GM19351 (cell line): ENCODE results near the gene NCOA1.
"Not testable (repeated sequence)": the region's sequence is repeated elsewhere in the genome, so short reads cannot be mapped to it uniquely, and the experiment has no call there.

Experiments
- ATAC-seq: cut with Tn5 transposase; IDR thresholded peaks from one replicate; pipeline ENCODE4 v1.9.1; 2021; ENCODE audit warnings: mild to moderate bottlenecking, moderate library complexity; ENCODE audit not compliant: unreplicated experiment

Gene NCOA1

DNA sequence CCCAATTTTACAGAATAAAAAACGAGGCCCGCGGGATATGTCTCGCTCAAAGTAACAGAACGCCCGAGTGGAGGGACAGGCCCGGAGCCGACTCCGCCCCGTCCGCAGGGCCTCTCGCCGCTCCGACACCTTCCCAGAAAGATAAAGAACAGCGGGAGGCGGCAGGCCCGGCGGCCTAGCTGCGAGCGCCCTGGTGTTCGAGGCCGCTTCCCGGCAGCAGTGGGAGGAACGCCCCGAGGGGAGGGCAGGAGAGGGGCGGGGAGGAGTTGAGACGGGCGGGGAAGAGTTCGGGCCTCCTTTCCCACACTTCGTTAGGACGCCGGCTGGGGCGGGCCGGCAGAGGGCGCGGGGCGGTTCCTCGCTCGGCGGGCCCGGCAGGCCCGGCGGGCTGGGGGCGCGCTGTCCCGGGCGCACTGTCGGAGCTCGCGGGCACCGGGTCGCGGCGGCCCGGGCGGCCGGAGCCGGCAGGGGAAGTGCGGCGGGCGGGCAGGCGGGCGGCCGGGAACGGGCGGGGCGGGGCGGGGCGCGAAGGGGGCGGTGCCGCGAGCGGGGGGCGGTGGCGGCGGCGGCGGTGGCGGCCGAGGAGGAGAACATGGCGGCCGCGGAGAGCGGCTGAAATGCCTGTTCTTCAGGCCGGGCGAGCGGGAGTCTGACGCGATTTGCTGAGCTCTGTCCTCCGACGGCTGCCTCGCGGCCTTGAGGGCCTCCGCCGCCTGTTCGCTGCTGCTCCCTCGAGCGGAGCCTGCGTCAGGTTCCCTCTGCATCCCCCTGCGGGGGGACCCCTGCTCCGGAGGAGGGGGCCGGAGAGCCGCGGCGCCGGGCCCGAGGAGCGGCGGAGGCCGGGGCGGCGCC, at the start of gene NCOA1:
Gene NCOA1, plus strand, starts transcription at position 565 of the 852 bp plus-strand sequence. CDS start 167,424 bp downstream, outside the sequence.
- peak; percentile 76 for ATAC-seq

DNA sequence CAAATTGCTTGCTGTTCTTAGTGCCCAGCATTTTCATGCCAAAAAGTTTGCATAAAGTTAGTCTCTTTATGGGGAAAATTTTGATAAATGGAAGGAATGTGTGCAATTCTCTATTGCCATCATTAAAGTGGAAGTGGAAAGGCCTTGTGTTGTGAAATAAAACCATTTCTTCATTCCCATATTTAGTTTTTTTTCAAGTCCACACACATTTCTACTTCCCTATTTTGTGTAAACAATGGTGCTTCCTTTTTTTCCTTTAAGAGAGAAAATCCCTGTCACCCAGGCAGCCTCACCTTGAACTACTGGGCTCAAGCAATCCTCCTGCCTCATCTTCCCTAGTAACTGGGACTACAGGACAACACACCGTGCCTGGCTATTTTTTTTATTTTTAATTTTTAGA, 42.3 kb upstream of the NCOA1 start:
- ATAC-seq = no peak

DNA sequence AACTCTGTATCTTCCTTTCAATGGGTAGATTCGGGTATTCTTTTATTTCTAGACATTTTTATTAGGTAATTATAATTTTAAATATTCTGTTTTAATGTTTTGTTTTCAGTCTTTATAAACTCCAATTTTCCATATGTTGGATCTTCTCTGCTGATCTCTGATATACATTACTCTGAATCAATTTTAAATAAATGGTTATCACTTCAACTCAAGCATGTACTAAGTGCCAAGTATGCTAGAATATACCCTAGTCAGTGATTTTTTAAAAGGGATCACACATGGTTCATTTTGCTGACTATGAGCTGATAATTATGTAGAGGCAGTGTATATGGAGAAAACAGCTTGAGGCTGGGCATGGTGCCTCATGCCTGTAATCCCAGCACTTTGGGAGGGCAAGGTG, 41.7 kb upstream of the NCOA1 start:
- ATAC-seq = no peak

DNA sequence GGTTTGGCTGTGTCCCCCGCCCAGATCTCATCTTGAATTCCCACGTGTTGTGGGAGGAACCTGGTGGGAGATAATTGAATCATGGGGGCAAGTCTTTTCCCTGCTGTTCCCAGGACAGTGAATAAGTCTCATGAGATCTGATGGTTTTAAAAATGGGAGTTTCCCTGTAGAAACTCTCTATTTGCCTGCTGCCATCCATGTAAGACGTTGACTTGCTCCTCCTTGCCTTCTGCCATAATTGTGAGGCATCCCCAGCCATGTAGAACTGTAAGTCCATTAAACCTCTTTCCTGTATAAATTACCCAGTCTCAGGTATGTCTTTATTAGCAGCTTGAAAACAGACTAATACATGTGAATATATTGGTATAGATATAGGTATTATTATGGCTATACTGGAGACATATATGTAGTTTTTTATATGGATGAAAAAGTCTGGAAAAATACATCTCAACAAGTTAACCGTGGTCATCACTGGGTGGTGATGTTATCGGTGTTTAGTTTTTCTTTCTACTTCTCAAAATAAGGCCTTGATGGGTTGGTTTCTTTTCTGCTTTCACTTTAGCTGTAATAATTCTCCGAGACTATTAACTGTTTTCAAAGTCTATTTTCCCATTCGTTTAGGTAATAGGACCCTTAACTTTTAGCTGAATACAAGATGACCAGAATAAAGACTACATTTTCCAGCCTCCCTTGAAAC, 39.1 kb upstream of the NCOA1 start:
- no peak for ATAC-seq

DNA sequence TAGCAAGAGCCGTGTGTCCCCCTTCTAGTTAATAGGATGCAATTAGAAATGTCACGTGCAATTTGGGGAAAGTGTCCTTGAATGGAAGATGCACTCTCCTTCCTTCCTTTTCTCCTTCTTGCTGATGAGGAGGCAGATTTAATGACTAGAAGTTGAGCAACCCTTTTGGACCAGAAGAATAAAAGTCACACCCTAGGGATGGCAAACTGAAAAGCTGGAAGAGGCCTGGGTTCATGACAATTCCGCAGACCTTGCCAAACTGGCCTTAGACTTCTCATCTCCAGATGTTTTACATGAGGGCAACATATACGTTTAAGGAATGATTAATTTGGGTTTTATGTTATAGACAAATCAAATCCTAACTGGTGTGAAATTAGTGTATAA, 38.6 kb upstream of the NCOA1 start:
- ATAC-seq = no peak

DNA sequence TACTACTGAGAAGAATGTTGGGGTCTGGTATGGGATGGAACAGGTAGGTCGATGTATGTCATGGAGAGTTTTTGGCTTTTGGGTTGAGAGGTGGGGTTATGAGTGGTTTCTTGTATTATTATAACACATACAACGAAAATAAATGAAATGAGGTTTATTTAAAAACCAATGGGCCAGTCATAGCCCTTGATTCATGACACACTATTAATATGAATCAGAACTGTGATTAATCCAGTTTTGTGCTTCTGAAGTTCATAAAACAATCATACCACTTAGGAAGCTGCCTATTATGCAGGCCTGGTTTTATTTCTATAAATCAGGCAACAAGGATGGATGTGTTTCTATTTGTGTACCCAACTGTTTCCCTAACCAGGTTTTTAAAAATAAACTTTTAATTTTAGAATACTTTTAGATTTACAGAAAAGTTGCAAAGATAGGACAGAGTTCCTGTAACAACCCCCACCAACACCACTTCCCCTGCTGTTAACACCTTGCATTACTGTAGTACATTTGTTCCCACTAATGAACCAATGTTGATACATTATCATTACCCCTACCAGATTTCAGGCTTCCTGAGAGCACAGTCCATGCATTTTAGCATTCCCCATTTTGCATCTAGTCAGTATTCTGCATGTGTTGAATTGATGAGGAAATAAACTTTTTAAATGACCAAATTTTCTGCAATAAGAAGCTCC, 37.5 kb upstream of the NCOA1 start:
- ATAC-seq = no peak

DNA sequence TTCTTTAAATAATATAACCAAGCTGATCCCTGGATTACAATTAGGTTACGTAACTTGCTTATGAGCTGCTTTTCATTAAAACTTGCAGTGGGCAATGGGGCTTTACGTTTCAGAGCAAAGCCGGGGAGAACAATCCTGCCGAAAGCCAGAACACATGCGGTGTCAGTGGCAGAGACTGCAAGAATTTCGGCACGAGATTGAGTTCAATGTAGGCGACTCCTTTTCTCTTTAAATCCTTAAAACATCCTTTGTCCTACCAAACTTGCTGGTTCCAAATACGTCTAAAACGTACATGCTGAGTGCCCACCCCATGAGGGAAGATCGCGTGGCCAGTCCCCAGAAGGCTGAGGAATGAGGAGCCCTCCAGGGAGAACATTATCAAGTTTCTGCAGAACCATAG, 36.8 kb upstream of the NCOA1 start:
- no peak for ATAC-seq

DNA sequence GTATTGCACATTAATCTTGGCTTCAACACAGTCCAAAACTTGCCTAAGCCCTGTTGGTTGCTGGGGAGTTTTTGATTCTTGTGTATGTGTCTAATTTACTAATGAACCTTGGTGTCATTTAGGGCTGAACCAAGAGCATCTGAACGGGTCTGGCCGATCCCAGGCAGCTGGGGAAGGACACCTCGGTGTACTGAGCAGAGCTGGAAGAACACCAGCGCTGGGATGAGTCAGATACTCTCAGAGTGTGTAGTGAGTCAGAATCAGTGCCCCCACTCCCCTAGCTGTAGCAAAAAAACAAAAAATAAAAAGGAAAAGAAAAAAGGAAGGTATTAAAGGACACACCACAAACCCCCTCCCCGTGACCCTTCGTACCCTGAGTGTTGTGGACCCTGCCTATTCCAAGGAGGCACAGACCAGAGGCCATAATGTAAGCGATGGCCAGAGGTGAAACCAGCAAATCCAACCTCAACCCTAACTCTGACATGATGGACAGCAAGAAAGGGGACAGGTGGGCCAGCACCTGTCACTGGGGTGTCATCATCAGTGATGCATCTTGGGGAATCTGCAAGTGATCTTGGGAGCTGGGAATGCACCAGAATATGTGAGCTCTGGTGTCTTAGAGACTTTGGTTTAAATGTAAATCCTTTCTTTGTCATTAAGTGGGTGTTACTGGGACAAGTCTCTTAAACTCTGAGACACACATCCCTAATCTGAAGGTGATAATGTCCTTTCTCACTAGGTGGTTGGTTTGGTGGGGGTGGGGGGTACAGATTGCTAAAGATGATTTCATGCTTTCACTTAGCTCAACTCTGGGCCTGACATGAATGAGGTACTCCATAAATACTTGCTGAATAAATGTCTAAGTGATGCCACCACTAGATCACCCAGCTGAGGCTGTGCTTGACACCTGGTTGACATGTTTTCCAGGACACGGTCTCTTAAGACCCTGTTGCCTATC, 34.2 kb upstream of the NCOA1 start:
- ATAC-seq = no peak

DNA sequence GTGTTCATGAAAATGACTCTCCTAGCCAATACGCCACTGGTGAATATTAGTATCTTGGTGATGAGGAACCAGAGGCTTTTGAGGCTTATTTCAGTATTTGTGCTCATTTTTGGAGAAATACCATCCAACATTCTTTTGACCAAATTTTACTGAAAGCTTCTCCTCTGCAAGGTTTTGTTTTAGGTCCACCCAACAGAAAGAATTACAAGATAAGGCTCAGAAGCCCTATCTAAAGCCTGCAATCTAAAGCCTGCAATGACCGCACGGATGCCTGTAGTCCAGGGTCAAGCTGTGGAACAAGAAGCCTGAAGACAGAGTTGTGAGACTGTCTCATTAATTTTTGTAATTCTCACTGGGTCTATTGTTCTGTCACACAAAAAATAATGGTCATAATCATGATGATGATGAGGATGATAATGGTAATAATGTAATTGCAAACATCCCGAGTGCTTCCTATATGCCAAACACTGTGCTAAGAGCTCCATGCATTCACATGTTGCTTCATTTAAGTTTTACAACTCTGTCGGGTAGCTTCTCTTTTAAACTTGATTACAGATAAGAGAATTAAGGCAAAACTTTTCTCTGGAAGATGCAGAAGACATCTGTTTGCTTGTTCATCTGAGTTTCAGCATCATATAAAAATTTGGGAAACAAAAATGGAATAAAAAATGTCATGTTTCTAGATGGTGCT, 33.2 kb upstream of the NCOA1 start:
- ATAC-seq = no peak

DNA sequence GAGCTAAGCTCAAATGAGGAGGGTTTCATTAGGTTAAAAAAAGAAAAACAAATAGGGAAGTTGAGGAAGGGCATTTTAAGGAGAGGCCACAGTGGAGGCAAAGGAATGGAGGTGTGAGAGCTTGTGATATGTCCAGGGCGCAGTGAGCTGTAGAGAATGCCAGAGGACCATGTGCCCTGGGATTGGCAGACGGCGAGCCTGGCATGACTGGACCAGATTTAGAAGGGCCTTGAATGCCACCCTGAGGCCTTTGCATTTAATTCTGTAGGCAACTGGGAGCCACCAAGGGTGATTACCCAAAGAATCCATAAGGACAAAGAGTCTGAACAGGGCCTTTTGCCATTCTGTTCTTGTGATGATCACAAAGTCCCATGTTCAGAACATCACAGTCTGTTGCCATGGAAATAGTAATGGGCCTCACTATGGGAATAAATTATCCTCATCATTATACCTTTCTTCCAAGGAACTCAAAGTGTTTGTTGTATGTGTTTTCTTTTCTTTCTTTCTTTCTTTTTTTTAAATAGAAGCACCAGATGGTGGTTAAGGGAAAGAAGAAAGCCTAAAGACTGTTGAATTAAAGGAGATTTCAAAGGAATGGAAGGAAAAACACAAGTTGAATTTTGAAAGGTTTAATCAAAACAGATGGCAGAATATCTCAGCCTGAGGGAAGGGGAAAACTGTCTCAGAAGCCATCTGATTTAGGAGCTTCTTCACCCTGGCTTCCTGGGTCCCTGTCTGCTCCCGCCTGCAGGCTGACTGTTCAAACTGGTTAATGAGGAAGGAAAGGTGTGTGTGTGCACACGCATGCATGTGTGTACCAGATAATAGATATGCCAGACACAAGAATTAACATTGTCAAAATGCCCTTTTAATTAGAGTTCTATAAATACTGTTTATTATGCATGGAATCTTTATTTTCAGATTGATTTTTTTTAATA, 31.6 kb upstream of the NCOA1 start:
- no peak for ATAC-seq

DNA sequence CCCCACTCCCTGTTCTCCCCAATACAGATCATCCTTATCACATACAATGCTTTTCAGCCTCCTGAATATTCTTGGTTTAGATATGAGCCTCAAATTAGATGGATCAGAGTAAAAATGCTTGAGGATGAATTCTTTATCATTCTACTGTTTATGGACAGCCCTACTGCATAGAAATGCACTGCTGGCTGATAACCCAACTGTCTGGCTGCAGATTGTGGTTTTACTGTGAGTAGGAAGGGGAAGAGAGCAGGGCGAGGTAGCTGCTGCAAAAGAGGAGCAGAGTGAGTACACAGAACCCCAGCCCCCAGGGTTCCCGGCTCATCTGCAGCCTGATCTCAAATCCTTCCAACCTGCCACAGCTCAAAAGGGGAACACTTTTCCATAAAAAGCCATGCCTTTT, 29.4 kb upstream of the NCOA1 start:
- no peak for ATAC-seq

DNA sequence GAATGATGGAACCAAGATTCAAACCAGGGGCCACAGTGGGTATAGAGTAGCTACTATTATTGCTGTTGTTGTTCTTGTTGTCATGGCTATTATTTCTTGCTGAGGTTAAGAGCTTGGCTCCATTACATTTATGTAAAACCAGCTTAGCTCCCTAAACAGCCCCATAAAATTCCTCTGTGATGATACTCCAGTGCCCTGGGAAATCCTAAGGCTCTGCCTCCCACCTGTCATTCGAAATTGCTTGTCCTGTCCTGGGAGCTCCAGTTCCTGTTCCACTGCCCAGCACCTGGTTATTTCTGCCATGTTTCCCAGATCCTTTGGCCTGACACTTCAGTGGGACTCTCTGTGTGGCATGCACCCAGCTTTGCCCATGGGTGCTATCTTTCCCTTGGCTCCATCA, 27.8 kb upstream of the NCOA1 start:
- no peak for ATAC-seq

DNA sequence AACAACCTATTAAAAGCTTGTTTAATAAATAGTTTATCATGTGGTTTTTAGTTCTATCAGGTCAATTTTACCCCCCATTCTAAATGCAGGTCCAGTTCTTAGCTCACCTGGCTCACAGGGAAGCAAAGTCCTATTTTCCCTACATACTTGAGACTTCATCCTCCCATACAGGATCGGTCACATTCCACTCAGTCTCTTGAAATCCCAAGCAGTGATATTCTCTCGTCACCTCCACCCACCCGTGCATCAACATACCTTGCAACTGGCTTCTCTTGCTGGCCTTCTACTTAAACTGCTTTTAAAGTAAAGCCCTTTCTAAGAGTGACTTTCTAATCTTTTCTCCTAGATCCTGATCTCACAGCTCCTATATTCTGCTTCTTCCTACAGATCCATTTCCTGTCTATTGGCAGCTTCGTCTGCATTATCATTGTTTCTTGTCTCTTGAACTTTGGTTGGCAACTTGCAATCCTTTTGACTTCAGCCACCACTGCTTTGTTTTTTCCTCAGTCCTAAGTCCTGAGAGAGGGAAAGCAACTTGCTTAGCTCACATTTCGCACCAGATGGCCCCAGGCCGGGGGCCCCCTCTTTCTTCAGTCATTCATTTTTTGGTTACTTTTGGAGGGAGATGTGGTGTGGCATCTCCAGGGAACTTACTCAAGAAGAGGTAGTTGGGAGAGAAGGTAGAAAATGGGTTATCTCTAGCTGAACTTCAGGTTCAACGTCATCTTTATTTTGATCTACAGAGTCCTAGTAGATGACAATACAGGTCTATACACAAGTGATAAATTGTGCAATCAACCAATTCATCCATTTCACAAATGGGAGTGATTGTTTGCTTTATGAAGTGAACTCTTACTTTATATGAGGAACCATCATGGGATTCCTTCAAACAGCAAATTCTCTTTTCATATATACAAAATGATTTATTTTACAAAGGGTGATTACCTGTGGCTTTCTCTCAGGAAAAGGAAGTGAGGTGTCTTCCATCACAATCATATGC, 23.9 kb upstream of the NCOA1 start:
- no peak for ATAC-seq

DNA sequence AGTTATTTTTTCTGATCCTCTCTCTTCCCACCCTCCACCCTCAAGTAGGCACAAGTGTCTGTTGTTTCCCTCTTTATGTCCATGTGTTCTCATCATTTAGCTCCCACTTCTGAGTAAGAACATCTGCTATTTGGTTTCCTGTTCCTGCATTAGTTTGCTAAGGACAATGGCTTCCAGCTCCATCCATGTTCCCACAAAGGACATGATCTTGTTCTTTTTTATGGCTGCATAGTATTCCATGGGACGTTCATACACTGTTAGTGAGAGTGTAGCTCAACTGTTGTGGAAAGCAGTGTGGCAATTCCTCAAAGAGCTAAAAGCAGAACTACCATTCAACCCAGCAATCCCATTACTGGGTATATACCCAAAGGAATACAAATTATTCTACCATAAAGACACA, 22.6 kb upstream of the NCOA1 start:
- ATAC-seq = not testable (repeated sequence)

DNA sequence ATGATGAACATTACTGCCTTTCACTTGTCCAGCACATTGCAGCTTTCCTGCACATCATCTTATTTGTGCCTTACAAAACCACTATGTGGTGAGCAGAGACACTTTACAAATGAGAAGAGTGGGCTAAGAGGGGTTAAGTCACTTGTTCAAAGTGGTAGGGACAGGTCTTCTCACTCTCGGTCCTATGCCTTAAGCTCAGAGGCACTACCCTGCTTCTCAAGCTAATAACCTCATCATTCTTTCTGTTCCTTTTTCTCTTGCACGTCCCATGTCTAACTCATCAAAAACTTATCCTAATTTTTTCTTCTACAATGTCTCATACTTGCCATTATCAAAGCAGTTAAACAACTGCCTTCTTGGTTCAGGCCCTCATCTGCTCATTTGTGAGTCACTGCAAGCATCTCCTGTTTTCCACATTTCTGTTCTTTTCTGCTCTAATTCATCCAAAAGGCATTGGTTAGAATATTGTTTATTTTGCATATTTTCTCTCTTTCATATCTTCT, 21.9 kb upstream of the NCOA1 start:
- ATAC-seq = peak; percentile 61

DNA sequence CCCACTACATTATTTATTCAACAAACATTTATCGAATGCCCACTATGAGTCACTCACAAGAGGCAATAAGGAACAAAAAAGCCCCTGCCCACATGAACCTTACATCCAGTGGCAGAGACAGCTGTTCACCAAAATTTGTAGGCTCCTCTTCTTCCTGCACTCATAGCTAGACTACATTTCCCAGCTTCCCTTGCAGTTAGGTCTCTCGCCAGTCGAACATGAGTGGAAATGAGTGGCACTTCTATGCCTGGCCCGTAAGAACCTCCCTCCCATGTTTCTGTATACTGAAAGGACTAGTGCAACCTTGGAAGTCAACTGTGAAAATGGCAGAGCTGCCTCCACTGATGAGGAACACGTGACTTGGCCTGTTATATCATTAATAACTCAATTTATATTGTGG, 19.4 kb upstream of the NCOA1 start:
- ATAC-seq = no peak

DNA sequence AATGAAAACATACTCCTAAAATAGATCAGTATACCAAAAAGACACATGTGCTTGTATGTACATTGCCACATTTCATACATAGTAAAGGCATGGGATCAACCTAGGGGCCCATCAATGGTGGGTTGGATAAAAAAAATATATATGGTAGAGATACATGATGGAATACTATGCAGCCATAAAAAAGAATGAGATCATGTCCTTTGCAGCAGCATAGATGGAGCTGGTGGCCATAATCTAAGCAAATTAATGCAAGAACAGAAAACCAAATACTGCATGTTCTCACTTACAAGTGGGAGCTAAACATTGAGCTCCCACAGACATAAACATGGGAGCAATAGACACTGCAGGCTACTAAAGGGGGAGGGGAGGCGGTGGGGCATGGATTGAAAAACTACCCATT, 18.6 kb upstream of the NCOA1 start:
- no peak for ATAC-seq

DNA sequence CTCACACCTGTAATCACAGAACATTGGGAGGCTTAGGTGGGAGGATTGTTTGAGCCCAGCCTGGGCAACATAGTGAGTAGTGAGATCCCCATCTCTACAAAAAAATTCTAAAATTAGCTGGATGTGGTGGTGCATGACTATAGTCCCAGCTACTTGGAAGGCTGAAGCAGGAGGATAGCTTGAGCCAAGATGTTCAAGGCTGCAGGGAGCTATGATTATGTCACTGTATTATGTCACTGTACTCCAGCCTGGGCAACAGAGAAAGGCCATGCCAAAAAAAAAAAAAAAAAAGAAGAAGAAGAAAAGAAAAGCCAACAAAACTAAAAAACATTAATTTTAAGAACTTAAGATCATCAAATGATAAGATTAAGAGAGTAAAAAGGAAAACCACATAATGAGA, 17.4 kb upstream of the NCOA1 start:
- ATAC-seq = no peak
